Stimulated activated CD4-positive, alpha-beta T cell treated with anti-CD3 and anti-CD28 coated beads, Interleukin-1b, Interleukin-23, amount 100 ng/mL, for 1 hour (primary cell): Measurements from ENCODE around the gene FRY.

Source experiments
- DNase-seq, 2 donors: peaks; one replicate each; pipeline ENCODE4 v3.0.0-alpha.2; 2020; ENCODE audit warnings: low read depth in 2 of 2

The FRY gene

GRCh38 chr13:32016631-32017030 is 14.9 kb upstream of the FRY start:
- DNase-seq: no peak

DNA sequence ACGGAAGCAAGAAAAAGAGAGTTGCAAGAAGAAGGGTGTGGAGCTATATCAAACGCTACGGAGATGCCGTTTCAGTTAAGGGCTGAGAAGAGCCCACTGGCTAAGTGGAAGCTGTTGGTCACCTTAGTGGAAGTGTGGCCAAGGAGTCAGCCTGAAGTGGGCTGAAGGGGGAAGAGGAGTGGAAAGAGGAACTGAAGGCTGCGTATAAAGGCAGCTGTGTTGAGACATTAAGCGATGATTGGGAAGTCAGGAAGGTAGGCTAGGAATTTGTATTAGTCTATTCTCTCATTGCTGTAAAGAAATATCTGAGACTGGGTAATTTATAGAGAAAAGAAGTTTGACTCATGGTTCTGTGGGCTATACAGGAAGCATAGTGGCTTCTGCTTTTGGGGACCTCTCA is 14.1 kb upstream of the FRY start:
- DNase-seq: no peak

- no peak for DNase-seq
These were observed 11.9 kb upstream of the FRY start for GRCh38 chr13:32019612-32020233.

DNA sequence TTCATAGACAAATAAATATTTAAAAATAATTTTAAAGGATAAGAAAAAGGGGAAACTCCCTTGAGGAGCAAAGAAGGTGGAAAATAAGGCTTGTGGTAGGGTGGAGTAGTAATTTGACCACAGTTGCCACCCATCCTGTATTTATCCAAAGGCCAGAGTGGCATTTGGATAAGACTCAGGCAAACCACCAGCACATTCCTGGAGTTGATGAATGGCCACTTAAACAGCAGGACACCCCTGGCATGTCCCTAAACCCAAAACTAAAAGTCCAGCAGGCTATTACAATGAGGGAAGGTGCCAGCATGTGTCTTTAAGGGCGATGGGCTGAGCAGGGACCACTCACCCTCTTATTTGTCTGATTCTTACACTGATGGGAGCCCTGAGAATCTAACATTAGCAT is 9.8 kb upstream of the FRY start:
- no peak for DNase-seq

- no peak for DNase-seq
These were observed 9.3 kb upstream of the FRY start for GRCh38 chr13:32022311-32022710.

DNA sequence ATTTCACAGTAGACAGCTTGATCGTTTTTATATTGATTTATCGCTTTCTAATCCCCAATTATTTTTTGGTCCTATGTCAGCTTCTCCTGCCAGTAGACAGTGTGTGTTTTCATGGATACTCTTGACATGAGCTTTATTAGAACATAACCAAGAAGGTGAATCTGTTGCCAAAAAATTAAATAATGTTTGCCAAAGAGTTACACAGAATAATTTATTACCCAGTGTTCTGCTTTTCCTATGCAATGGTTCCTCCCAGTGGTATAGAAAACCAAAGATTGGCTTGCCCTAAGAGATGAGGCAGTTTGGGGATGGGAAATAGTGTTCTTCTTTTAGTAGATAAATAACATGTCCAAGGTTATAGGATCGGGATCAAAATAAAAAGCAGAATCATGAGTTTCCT is 8.5 kb upstream of the FRY start:
- no peak for DNase-seq

DNA sequence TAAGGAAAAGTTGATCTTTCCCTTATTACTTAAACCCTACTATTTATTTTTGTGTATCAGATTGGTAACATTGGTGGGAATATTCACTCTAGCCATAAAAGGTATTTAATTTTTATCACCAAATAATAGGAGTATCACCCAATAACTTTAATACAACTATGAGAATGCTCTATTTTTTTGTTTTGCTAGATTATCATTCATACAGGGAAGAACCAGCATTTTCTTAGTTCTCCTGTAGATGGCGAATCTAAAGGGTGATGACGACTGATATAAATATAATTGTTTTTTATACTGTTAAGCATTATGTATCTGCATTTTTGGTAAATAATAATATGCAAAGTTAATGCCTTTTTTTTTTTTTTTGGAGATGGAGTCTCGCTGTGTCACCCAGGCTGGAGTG is 7.9 kb upstream of the FRY start:
- DNase-seq: no peak

DNA sequence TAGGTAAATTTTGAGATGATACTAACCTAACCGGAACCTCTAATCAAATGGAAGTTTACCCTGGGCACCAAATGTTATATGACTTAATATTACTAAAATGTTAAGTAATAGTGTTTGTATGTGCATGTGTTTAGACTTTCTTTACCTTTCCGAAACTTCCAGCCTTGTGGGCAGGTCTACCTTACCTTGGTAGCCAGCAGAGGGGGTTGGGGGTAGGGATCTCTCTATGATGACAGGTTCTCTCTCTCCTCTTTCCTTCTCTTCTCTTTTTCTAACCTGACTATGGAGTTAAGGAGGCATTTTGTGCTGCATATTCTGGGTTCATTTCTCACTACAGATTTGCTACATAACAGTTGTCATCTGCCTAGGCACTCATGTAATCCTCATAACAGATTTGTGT is 6.8 kb upstream of the FRY start:
- DNase-seq: no peak

DNA sequence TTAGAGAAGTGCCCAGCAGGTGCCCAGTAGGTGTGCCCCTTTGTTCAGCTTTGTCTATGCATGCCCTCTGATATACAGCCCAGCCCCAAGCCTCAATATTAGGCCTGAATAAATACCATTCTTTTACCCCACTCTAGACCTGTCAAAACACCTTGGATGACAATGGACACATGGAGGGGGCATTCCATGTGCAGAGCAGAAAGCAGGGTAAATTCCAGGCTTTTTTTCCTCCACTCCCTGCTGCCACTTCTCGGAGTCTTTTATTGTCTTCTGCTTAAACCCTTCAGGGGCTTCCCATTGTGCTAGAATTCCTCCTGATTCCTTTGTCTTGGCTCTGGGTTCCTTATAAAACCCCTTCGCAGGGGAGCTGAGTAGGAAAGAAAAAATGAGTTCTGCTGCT is 5.8 kb upstream of the FRY start:
- no peak for DNase-seq

- DNase-seq: no peak
These were observed 5.0 kb upstream of the FRY start for GRCh38 chr13:32026623-32027022.

DNA sequence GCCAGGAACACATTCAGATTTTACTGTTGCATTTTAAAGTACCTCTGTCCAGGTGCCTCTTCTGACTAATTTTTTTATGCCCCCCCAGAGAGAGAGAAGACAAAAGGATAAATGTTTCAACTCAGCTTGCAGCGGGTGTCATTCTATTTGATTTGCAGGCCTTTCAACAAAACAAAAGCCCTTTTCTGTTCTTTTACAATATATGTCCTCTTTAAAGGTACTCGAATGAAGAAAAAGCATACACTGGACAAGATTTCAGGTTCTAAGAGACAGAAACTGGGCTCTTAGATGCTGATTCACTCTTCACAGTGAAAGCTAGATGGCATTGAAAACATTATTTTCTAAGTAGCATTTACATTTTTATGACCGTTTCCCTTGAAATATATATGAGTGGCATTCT is 2.9 kb upstream of the FRY start:
- no peak for DNase-seq

GRCh38 chr13:32029684-32030083 is 1.9 kb upstream of the FRY start:
- DNase-seq: no peak

- no peak for DNase-seq
These were observed 319 bp downstream of the FRY start for GRCh38 chr13:32031815-32032370.

DNA sequence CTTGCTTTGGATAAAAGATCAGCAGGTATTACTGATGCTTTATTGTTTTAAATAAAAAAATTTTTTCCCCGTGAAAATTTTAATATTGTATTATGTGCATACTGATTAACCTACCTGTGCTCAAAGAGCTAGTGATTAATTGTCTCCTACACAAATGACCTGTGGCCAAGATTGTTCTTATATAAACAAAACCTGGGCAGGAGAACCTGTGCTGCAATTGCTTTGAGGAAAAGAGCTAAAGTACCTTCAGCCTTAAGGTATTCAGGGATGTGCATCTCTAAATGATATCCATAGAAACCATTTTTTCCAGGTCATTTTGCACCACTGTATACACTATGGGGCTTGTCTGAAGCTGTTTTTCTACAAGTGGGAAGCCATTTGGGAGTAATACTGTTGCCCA is 1.2 kb downstream of the FRY start:
- no peak for DNase-seq

DNA sequence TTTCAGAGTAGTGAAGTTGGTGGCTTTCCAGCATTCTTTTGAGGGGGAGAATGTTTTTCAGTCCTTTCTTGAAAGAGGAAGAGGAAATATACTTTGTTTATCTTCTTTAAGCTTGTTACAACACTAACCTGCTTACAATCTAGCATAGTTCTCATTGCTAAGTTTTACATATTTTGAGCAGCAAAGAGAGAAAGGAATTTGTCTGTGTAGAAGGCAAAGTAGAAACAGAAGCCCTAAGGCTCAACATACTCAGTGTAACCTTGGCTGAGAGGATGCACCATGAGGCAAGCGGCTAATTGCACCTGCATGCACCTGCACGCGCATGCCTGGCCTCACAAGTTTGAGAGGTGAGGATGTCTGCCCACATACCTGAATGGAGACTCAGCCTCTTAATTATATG is 2.2 kb downstream of the FRY start:
- DNase-seq: no peak

GRCh38 chr13:32035716-32036115 is 4.1 kb downstream of the FRY start:
- DNase-seq: no peak

- no peak for DNase-seq
These were observed 4.6 kb downstream of the FRY start for GRCh38 chr13:32036126-32036695.

- no peak for DNase-seq
These were observed 5.2 kb downstream of the FRY start for GRCh38 chr13:32036757-32037156.

GRCh38 chr13:32037471-32037870 is 5.9 kb downstream of the FRY start:
- no peak for DNase-seq

DNA sequence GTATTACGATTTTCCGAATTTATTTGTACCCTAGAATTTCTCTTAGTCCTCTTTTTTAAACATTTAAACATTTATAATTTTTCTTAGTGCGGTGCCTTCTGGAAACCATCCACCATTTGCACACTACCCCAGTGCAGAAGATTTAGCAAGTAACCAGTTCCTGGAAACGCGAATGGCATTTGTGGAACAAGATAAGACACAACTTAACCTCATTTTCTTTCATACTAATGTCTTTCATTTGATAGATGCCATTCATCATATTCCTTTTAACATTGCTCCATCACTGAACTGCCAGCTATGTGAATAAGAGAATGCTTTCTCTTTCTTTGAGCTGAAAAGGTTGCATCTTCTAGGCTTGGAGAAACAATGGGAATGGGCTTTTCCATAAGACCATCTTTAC is 6.8 kb downstream of the FRY start:
- no peak for DNase-seq

GRCh38 chr13:32039056-32039455 is 7.5 kb downstream of the FRY start:
- no peak for DNase-seq

GRCh38 chr13:32039528-32039927 is 8.0 kb downstream of the FRY start:
- no peak for DNase-seq

- no peak for DNase-seq
These were observed 8.6 kb downstream of the FRY start for GRCh38 chr13:32040052-32040642.

DNA sequence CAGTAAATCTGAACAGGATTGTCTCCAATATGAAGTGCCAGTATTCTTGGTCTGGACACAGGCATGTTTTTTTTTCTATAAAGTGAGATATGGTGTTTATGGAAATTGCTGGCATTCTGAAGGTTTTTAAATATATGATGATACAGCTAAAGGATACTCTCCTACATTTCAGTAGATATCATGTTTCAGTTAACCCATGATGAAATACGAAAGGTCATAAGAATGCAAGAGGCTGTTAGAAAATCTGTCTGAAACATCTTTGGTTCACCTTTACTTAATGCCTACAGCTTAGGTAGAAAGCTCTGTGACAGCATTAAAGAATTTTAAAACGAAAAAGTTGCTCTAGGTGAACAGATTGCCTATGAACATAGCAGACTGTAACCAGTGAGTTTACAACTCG is 9.1 kb downstream of the FRY start:
- no peak for DNase-seq
